ENCODE results near the gene GUCY2F.

Gene GUCY2F

DNA sequence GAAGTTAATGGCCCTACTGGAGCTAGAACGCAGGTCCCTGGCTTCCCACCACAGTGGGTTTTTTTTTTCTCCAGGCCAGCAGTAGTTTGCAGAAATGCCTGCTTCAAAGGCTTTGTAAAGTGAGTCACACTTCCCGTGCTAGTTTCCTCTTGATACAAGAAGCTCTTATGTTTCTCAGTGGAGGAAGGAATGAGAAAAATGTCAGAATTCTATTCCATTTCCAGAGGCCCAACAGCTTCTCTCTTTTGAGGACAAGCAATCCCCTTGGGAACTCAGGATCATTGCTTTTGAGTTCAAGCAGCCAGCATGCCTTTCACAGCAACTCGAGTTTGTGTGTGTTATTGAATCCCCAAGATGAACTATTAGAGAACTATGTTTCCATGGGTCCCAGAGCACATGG, 134.3 kb downstream of the GUCY2F start:
- H3K4me3 ChIP-seq (replicated peaks; ENCODE audit: low read depth, low read length) = no peak overlapping the region
- peak; percentile 86 for DNase-seq (ENCODE audit: low read depth)
- TF ChIP-seq, protein P1, sequence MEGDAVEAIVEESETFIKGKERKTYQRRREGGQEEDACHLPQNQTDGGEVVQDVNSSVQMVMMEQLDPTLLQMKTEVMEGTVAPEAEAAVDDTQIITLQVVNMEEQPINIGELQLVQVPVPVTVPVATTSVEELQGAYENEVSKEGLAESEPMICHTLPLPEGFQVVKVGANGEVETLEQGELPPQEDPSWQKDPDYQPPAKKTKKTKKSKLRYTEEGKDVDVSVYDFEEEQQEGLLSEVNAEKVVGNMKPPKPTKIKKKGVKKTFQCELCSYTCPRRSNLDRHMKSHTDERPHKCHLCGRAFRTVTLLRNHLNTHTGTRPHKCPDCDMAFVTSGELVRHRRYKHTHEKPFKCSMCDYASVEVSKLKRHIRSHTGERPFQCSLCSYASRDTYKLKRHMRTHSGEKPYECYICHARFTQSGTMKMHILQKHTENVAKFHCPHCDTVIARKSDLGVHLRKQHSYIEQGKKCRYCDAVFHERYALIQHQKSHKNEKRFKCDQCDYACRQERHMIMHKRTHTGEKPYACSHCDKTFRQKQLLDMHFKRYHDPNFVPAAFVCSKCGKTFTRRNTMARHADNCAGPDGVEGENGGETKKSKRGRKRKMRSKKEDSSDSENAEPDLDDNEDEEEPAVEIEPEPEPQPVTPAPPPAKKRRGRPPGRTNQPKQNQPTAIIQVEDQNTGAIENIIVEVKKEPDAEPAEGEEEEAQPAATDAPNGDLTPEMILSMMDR (IDR thresholded peaks at IDR 0.05; ENCODE audit: low read length, missing control alignments) = no peak

DNA sequence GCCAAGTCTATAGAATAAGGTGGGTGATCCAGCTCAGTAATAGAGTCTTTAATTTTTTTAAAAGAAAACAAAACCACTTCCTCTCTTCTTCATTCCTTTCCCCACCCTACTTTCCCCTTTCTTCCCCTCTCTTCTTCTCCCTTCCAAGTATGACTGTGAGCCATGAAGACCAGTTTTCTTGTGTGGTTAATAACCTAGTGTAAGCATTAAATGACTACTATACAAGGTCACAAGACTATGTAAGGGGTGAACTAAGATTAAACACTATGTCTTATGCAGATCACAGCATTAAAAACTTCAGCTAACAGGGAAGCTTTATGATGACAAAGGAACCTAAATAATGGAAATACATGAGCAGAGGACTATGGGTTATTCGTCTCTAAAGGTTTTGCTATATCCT, 135.4 kb downstream of the GUCY2F start:
- TF ChIP-seq, protein P1 (IDR thresholded peaks at IDR 0.05; ENCODE audit: low read length, missing control alignments) = no peak
- DNase-seq (ENCODE audit: low read depth) = no peak
- H3K4me3 ChIP-seq (replicated peaks; ENCODE audit: low read depth, low read length) = no peak overlapping the region

DNA sequence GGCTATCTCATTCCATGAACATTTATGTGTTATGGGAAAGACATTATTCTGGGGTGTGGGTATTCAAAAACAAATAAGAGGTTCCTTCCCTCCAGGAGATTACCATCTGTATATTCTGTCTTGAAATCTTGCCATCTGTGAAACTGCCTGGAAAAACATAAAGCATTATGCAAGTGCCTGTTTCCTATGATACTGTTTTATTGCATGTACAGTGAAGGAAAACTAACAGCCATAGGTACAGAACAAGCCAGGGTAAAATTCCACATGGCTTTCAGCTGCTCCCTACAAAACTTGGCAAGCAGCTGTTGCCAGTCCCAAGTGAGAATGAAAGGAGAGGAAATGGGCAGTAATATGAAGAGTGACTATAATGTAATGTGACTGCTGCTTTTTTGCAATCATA, 136.0 kb downstream of the GUCY2F start:
- TF ChIP-seq, protein P1 (IDR thresholded peaks at IDR 0.05; ENCODE audit: low read length, missing control alignments) = no peak
- no peak overlapping the region for H3K4me3 ChIP-seq (replicated peaks; ENCODE audit: low read depth, low read length)
- DNase-seq (ENCODE audit: low read depth) = peak; percentile 19

DNA sequence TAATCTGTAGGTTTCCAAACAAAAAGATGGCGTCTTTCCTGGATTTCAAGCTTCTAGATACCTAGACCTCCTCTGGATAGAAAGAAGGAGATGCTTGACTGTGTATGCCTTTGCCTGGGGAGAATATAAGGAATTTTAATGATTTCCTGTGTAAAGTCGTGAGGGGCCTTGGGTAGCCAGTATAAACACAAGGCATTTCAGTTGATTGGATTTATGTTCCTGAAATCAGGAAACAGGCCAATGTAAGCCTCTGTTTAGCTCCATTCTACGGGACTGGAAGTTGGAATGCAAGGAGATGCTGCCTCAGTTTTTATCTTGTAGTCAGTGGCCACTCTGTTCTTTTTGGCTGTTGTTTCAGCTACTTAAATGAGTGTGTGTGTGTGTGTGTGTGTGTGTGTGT, 137.2 kb downstream of the GUCY2F start:
- DNase-seq (ENCODE audit: low read depth) = no peak
- TF ChIP-seq, protein P1 (IDR thresholded peaks at IDR 0.05; ENCODE audit: low read length, missing control alignments) = no peak
- no peak overlapping the region for H3K4me3 ChIP-seq (replicated peaks; ENCODE audit: low read depth, low read length)

DNA sequence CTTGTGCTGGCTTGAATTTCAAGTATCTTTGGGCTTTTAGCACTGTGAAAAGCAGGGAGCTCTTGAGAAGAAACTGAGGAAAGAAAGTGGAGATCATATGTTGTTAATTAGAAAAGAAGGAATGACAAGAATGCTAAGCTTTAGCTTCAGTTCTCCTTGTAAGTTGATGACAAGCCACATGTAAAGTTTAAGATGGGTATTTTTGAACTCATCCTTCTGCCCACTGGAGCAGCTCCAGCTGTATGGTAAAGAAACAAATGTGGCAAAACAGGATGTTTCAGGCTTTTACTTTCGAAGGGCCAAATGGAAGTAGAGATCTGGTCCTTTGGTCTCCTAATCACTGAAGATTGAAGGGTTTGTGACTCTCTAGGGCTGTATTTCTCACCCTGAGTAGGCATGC, 137.8 kb downstream of the GUCY2F start:
- H3K4me3 ChIP-seq (replicated peaks; ENCODE audit: low read depth, low read length) = no peak overlapping the region
- no peak for DNase-seq (ENCODE audit: low read depth)
- TF ChIP-seq, protein P1 (IDR thresholded peaks at IDR 0.05; ENCODE audit: low read length, missing control alignments) = no peak

DNA sequence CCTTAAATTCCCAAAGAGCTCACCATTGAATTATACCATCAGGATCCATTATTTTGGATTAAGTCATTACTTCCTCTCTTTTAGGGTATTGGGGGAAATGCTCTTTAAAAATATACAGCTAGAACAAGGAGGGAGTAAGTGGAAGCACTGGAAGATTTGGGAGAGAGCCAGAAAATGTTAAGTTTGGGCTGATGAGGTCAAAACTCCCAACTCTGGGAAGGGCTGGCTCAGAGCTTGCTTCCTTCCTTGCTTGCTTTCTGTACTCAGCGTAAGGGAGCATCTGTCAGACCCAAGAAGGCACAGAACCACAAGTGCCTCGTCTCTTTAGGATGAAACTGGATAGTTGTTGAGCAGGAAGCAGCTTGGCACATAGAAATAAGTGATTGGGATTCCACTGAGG, 138.2 kb downstream of the GUCY2F start:
- TF ChIP-seq, protein P1 (IDR thresholded peaks at IDR 0.05; ENCODE audit: low read length, missing control alignments) = no peak
- no peak for DNase-seq (ENCODE audit: low read depth)
- H3K4me3 ChIP-seq (replicated peaks; ENCODE audit: low read depth, low read length) = no peak overlapping the region

DNA sequence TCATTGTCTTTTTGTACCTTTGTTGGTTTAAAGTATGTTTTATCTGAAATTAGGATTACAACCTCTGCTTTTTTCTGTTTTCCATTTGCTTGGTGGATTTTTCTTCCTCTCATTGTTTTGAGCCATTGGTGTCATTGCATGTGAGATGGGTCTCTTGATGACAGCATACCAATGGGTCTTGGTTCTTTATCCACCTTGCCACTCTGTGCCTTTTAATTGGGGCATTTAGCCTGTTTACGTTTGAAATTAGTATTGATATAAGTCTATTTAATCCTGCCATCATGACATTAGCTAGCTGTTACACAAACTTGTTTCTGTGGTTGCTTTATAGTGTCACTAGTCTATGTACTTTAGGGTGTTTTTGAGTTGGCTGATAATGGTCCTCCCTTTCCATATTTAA, 145.7 kb downstream of the GUCY2F start:
- DNase-seq (ENCODE audit: low read depth) = no peak
- H3K4me3 ChIP-seq (replicated peaks; ENCODE audit: low read depth, low read length) = no peak overlapping the region
- TF ChIP-seq, protein P1 (IDR thresholded peaks at IDR 0.05; ENCODE audit: low read length, missing control alignments) = no peak

All from fibroblast of pulmonary artery (primary cell).